Astrocyte (in vitro differentiated cells and primary cell): ENCODE results near the gene AGXT.

Experiments
- EZH2 ChIP-seq: IDR thresholded peaks from 2 replicates; pipeline ENCODE4 v1.6.1; 2012; ENCODE audit warnings: mild to moderate bottlenecking, low read length, inconsistent platforms; ENCODE audit not compliant: insufficient read depth
- TF ChIP-seq, protein P1 (sequence below): IDR thresholded peaks from 2 replicates; pipeline ENCODE4 v1.5.1; 2011; ENCODE audit warnings: low read depth, mild to moderate bottlenecking, inconsistent platforms, low read length, moderate library complexity; ENCODE audit not compliant: insufficient read depth

DNA sequence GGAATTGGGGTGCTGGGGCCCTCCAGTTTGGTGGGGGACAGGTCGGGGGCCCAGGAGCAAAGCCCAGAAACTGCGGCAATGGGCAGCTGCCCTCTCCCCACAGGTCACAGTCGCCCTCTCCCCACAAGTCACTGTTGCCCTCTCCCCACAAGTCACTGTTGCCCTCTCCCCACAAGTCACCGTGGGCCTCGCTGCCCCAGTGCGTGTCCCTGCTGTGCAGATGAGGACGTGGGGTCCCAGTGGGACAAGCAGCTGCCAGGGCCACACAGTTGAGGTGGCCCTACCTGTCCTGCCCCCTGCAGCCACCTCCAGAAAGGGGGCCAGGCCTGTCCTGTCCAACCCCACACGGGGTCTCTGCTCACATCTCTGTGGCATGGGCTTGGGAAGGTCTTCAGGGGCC is 13.0 kb upstream of the AGXT start:
- TF ChIP-seq EZH2 = no peak
- TF ChIP-seq, protein P1, sequence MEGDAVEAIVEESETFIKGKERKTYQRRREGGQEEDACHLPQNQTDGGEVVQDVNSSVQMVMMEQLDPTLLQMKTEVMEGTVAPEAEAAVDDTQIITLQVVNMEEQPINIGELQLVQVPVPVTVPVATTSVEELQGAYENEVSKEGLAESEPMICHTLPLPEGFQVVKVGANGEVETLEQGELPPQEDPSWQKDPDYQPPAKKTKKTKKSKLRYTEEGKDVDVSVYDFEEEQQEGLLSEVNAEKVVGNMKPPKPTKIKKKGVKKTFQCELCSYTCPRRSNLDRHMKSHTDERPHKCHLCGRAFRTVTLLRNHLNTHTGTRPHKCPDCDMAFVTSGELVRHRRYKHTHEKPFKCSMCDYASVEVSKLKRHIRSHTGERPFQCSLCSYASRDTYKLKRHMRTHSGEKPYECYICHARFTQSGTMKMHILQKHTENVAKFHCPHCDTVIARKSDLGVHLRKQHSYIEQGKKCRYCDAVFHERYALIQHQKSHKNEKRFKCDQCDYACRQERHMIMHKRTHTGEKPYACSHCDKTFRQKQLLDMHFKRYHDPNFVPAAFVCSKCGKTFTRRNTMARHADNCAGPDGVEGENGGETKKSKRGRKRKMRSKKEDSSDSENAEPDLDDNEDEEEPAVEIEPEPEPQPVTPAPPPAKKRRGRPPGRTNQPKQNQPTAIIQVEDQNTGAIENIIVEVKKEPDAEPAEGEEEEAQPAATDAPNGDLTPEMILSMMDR = no peak
